ENCODE measurements around the gene MIA.

DNA sequence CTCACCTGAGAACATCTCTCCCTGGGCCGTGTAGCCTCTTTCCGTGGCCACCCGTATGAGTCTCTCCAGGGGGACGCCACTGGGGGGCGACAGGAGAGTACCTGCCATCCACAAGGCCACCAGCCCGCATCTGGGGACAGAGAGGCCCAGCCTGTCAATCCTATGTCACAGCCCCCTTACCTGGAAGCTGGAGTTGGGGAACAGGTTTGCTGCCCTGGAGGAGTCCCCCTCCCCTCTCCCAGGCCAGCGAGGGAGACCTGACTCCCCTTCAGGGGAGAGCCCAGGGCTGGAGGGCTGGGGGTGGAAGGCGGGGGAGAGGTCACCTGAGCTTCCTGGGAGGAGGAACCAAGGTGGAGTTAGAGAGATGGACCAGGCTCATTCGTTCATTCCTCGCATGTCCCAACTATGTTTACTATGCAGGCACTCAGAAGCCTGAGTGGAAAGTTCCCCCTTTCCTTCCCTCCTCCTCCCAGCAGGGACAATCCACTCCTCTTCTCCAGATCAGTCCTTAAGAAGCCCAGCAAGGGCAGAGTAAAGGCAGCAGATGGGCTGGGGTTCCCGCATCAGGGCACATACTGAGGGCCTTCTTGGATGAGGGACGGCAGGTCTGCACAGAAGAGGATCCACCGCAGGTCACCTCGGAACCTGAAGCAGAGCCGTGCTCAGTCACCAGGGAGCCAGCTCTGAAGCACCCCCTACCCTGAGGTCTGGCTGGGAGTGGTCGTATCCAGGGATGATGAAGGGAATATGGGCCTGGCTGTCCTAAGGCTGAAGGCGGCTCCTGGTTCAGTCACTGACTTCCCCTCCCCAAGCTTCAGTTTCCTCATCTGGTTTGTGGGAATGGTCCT lies 30.5 kb upstream of the MIA start:
- TF ChIP-seq CTCF (IDR thresholded peaks at IDR 0.05 in 4 of 5, conservative IDR thresholded peaks at IDR 0.05 in 1 of 5): peak in 2 of 5 experiments; percentile 14 to 20
- TF ChIP-seq POLR2A (IDR thresholded peaks at IDR 0.05): no peak

Measured in gastrocnemius medialis (tissue), 4 donors.